GM23338 (cell line): ENCODE results near the gene ETV3. TPM values are rescaled to one million over a fixed set of nuclear protein-coding genes. Genes with fewer than 3 reads are reported as not detected.

Experiments
- ATAC-seq: fragments of 200-7000 bp; cut with Tn5 transposase; 3 replicates; pipeline ENCODE4 v1.9.1; 2020
- DNase-seq: peaks from one replicate; pipeline ENCODE4 v3.0.0-alpha.2; 2015; ENCODE audit warnings: low spot score
- H2AFZ ChIP-seq: fragments of 200-600 bp; sonication (generic); 2 replicates; pipeline ENCODE4 v1.8.0; 2016; ENCODE audit warnings: antibody characterized with exemption, mild to moderate bottlenecking, moderate library complexity
- H3F3A ChIP-seq: fragments of 200-600 bp; sonication (generic); replicated peaks from 2 replicates; pipeline ENCODE4 v1.8.0; 2017; ENCODE audit warnings: antibody characterized with exemption, mixed run types, low read depth
- H3K27ac ChIP-seq: fragments of 200-600 bp; sonication (generic); 2 replicates; pipeline ENCODE4 v1.6.1; 2016; ENCODE audit warnings: low read depth
- H3K27me3 ChIP-seq: fragments of 200-600 bp; sonication (generic); 2 replicates; pipeline ENCODE4 v1.8.0; 2016; ENCODE audit warnings: mild to moderate bottlenecking, mixed run types, moderate library complexity; ENCODE audit not compliant: insufficient read depth
- H3K36me3 ChIP-seq: fragments of 200-600 bp; sonication (generic); 2 replicates; pipeline ENCODE4 v1.8.0; 2016; ENCODE audit warnings: mild to moderate bottlenecking; ENCODE audit not compliant: insufficient read depth
- H3K4me1 ChIP-seq: fragments of 200-600 bp; sonication (generic); 2 replicates; pipeline ENCODE4 v1.8.0; 2016; ENCODE audit warnings: mild to moderate bottlenecking, moderate library complexity; ENCODE audit not compliant: insufficient read depth
- H3K4me2 ChIP-seq: fragments of 200-600 bp; sonication (generic); 2 replicates; pipeline ENCODE4 v1.7.1; 2017; ENCODE audit warnings: mixed run types
- H3K4me3 ChIP-seq: fragments of 200-600 bp; sonication (generic); 2 replicates; pipeline ENCODE4 v1.6.1; 2016; ENCODE audit warnings: mixed run types
- H3K79me2 ChIP-seq: fragments of 200-600 bp; sonication (generic); replicated peaks from 2 replicates; pipeline ENCODE4 v1.8.0; 2017; ENCODE audit warnings: mild to moderate bottlenecking; ENCODE audit not compliant: insufficient read depth
- H3K9me2 ChIP-seq: fragments of 200-600 bp; sonication (generic); 2 replicates; pipeline ENCODE4 v1.8.0; 2017; ENCODE audit not compliant: insufficient read depth
- H4K20me1 ChIP-seq: fragments of 200-600 bp; sonication (generic); replicated peaks from 2 replicates; pipeline ENCODE4 v1.8.0; 2017; ENCODE audit warnings: mild to moderate bottlenecking; ENCODE audit not compliant: insufficient read depth
- H3K27ac Mint-ChIP-seq: 2 replicates; pipeline ENCODE4 v1.8.0; 2020; ENCODE audit warnings: inconsistent platforms, mild to moderate bottlenecking, moderate library complexity, mixed read lengths
- H3K27me3 Mint-ChIP-seq: 3 replicates; pipeline ENCODE4 v1.8.0; 2022; ENCODE audit warnings: low read depth, mild to moderate bottlenecking, moderate library complexity, mixed read lengths, inconsistent platforms; ENCODE audit not compliant: insufficient read depth, poor library complexity
- H3K36me3 Mint-ChIP-seq: 3 replicates; pipeline ENCODE4 v1.8.0; 2021; ENCODE audit warnings: low read depth, mild to moderate bottlenecking, inconsistent platforms, moderate library complexity, mixed read lengths
- H3K4me1 Mint-ChIP-seq: 3 replicates; pipeline ENCODE4 v1.8.0; 2020; ENCODE audit warnings: mild to moderate bottlenecking, inconsistent platforms, mixed read lengths
- H3K4me3 Mint-ChIP-seq: 3 replicates; pipeline ENCODE4 v1.8.0; 2021; ENCODE audit warnings: moderate library complexity, mild to moderate bottlenecking, inconsistent platforms, mixed read lengths
- H3K9me3 Mint-ChIP-seq: 3 replicates; pipeline ENCODE4 v1.8.0; 2020; ENCODE audit warnings: moderate library complexity, mild to moderate bottlenecking, inconsistent platforms, mixed read lengths
- CREB1 ChIP-seq: fragments of 250-450 bp; sonication (Bioruptor Pico); IDR thresholded peaks from 2 replicates; pipeline ENCODE4 v1.5.0; 2020; ENCODE audit warnings: low read depth, mild to moderate bottlenecking, moderate library complexity
- CTCF ChIP-seq, 2 experiments: fragments of 200-600 bp in 1 of 2; sonication (generic) in 1 of 2; conservative IDR thresholded peaks; 2 replicates each; pipeline versions ENCODE4 v1.5.1 to v1.6.1; 2016 to 2017; ENCODE audit warnings: antibody characterized with exemption in 2 of 2, low read depth in 2 of 2, mild to moderate bottlenecking in 2 of 2, moderate library complexity in 1 of 2
- EZH2 ChIP-seq: fragments of 200-600 bp; sonication (generic); IDR thresholded peaks from one replicate; pipeline ENCODE4 v1.8.0; 2017; ENCODE audit warnings: antibody characterized with exemption, mild to moderate bottlenecking, low read depth; ENCODE audit not compliant: unreplicated experiment
- EZH2phosphoT487 ChIP-seq: fragments of 200-600 bp; sonication (generic); IDR thresholded peaks from one replicate; pipeline ENCODE4 v1.8.1; 2018; ENCODE audit warnings: antibody characterized with exemption; ENCODE audit not compliant: unreplicated experiment
- JUNB ChIP-seq: IDR thresholded peaks from one replicate; pipeline ENCODE4 v1.6.1; 2016; ENCODE audit warnings: antibody characterized with exemption; ENCODE audit not compliant: unreplicated experiment
- NANOG ChIP-seq: IDR thresholded peaks from 2 replicates; pipeline ENCODE4 v1.6.1; 2016; ENCODE audit warnings: antibody characterized with exemption, borderline replicate concordance
- POLR2AphosphoS5 ChIP-seq: IDR thresholded peaks from 2 replicates; pipeline ENCODE4 v1.6.1; 2016; ENCODE audit warnings: antibody characterized with exemption, low read depth
- STAT1 ChIP-seq: IDR thresholded peaks from one replicate; pipeline ENCODE4 v1.6.1; 2016; ENCODE audit warnings: antibody characterized with exemption; ENCODE audit not compliant: unreplicated experiment
- ZNF114 ChIP-seq: fragments of 250-450 bp; sonication (Bioruptor Pico); IDR thresholded peaks from 2 replicates; pipeline ENCODE4 v1.5.0; 2020; ENCODE audit warnings: mild to moderate bottlenecking, moderate library complexity
- ZNF331 ChIP-seq: fragments of 250-450 bp; sonication (Bioruptor Pico); IDR thresholded peaks from 2 replicates; pipeline ENCODE4 v1.5.0; 2020; ENCODE audit warnings: low read depth, mild to moderate bottlenecking, moderate library complexity
- ZNF462 ChIP-seq: fragments of 250-450 bp; sonication (Bioruptor Pico); IDR thresholded peaks from 2 replicates; pipeline ENCODE4 v1.5.0; 2020; ENCODE audit warnings: mild to moderate bottlenecking, moderate library complexity
- polyA plus RNA-seq: library from polyadenylated mRNA; unstranded; fragments of >200 nt; fragmentation: Nextera tagmentation; extraction: Ambion mirVana; gene quantifications from 2 replicates; pipeline ENCODE4 v1.2.1, GENCODE V29; 2016
- total RNA-seq: library from RNA; depleted of rRNA; stranded (reverse); fragments of >200 nt; shearing (Covaris generic); gene quantifications from 2 replicates; pipeline ENCODE4 v1.2.3, GENCODE V29; 2014
- TF ChIP-seq, protein P1 (sequence below): IDR thresholded peaks from one replicate; pipeline ENCODE4 v1.6.1; 2018; ENCODE audit warnings: antibody characterized with exemption; ENCODE audit not compliant: unreplicated experiment
- TF ChIP-seq, protein P2 (sequence below): IDR thresholded peaks from 2 replicates; pipeline ENCODE4 v1.6.1; 2016; ENCODE audit warnings: antibody characterized with exemption

ETV3 gene
- total and polyA plus RNA-seq, 2 experiments from 2014 or later: 8.1 to 19.6 TPM

GRCh38 chr1:157080714-157081113, 57.5 kb downstream of the ETV3 start:
- DNase-seq: no peak
- H4K20me1 ChIP-seq: no peaks in the 10 kb centered on the region
- Mint-ChIP-seq H3K4me3 (no peak overlapping the region), H3K27ac (no peak overlapping the region), H3K27me3 (peaks cover 14% of the 10 kb centered on the region), H3K9me3 (no peaks in the 10 kb centered on the region), H3K4me1 (peaks cover 3% of the 10 kb centered on the region; the same call in 2 of the 3 replicates), H3K36me3 (no peaks in the 10 kb centered on the region)
- no peak overlapping the region for H3K27ac ChIP-seq
- no peak for ATAC-seq
- H2AFZ ChIP-seq: no peak overlapping the region
- no peaks in the 10 kb centered on the region for H3K36me3 ChIP-seq
- H3K9me2 ChIP-seq: no peaks in the 10 kb centered on the region; the same call in 1 of the 2 replicates
- no peak overlapping the region for H3K4me3 ChIP-seq
- H3F3A ChIP-seq: no peaks in the 10 kb centered on the region
- TF ChIP-seq ZNF114 (CRISPR knock-in tag) (no peak), CTCF (conservative IDR thresholded peaks at IDR 0.05; ENCODE audit: low read depth in 2 of 2) (no peak), CREB1 (CRISPR knock-in tag) (no peak), ZNF462 (CRISPR knock-in tag) (no peak), ZNF331 (CRISPR knock-in tag) (no peak), NANOG (no peak), STAT1 (no peak), EZH2 (no peak), POLR2AphosphoS5 (no peak), EZH2phosphoT487 (no peak), JUNB (no peak)
- TF ChIP-seq, protein P1, sequence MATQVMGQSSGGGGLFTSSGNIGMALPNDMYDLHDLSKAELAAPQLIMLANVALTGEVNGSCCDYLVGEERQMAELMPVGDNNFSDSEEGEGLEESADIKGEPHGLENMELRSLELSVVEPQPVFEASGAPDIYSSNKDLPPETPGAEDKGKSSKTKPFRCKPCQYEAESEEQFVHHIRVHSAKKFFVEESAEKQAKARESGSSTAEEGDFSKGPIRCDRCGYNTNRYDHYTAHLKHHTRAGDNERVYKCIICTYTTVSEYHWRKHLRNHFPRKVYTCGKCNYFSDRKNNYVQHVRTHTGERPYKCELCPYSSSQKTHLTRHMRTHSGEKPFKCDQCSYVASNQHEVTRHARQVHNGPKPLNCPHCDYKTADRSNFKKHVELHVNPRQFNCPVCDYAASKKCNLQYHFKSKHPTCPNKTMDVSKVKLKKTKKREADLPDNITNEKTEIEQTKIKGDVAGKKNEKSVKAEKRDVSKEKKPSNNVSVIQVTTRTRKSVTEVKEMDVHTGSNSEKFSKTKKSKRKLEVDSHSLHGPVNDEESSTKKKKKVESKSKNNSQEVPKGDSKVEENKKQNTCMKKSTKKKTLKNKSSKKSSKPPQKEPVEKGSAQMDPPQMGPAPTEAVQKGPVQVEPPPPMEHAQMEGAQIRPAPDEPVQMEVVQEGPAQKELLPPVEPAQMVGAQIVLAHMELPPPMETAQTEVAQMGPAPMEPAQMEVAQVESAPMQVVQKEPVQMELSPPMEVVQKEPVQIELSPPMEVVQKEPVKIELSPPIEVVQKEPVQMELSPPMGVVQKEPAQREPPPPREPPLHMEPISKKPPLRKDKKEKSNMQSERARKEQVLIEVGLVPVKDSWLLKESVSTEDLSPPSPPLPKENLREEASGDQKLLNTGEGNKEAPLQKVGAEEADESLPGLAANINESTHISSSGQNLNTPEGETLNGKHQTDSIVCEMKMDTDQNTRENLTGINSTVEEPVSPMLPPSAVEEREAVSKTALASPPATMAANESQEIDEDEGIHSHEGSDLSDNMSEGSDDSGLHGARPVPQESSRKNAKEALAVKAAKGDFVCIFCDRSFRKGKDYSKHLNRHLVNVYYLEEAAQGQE: no peak
- TF ChIP-seq, protein P2, sequence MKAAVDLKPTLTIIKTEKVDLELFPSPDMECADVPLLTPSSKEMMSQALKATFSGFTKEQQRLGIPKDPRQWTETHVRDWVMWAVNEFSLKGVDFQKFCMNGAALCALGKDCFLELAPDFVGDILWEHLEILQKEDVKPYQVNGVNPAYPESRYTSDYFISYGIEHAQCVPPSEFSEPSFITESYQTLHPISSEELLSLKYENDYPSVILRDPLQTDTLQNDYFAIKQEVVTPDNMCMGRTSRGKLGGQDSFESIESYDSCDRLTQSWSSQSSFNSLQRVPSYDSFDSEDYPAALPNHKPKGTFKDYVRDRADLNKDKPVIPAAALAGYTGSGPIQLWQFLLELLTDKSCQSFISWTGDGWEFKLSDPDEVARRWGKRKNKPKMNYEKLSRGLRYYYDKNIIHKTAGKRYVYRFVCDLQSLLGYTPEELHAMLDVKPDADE: no peak
- peaks cover 7% of the 10 kb centered on the region; the same call in 1 of the 2 replicates for H3K4me1 ChIP-seq
- no peak overlapping the region for H3K4me2 ChIP-seq
- no peaks in the 10 kb centered on the region for H3K79me2 ChIP-seq
- no peaks in the 10 kb centered on the region for H3K27me3 ChIP-seq
